OCI-LY7 (cell line): ENCODE results near the gene HMGN4.

Experiments used
- CTCF ChIP-seq: fragments of 200-600 bp; sonication (generic); conservative IDR thresholded peaks from 2 replicates; pipeline ENCODE4 v1.5.1; 2014; ENCODE audit warnings: mild to moderate bottlenecking, antibody characterized with exemption, low read length, moderate library complexity, mixed read lengths
- EZH2phosphoT487 ChIP-seq: fragments of 200-600 bp; sonication (generic); IDR thresholded peaks from 2 replicates; pipeline ENCODE4 v1.6.1; 2018; ENCODE audit warnings: low read depth, borderline replicate concordance, mild to moderate bottlenecking, mixed run types, antibody characterized with exemption, low read length, moderate library complexity, mixed read lengths

GRCh38 chr6:26568601-26569432 is 30.7 kb downstream of the HMGN4 start:
- peak; percentile 23; the same call in 1 of the 2 replicates for TF ChIP-seq CTCF
- TF ChIP-seq EZH2phosphoT487: no peak
